ENCODE data around the gene NWD2.
A peak's percentile ranks its signal among the peaks of the same experiment; 100 is the strongest.

The NWD2 gene

GRCh38 chr4:37434469-37434868 is 189.9 kb downstream of the NWD2 start:
- TF ChIP-seq CTCF (IDR thresholded peaks at IDR 0.05; ENCODE audit: insufficient read depth, low read depth, low read length, missing control alignments): peak; percentile 37
- H3K4me3 ChIP-seq (ENCODE audit: low read length): no peak overlapping the region

GRCh38 chr4:37436546-37436945 is 192.0 kb downstream of the NWD2 start:
- DNase-seq (ENCODE audit: low read depth): no peak
- H3K4me3 ChIP-seq (ENCODE audit: low read length): no peak overlapping the region
- TF ChIP-seq CTCF (IDR thresholded peaks at IDR 0.05; ENCODE audit: insufficient read depth, low read depth, low read length, missing control alignments): no peak

More at GRCh38 chr4:37434469-37434868, 189.9 kb downstream of the NWD2 start:
- DNase-seq (ENCODE audit: low read depth): peak; percentile 43

GRCh38 chr4:37437163-37437562 is 192.6 kb downstream of the NWD2 start:
- TF ChIP-seq CTCF (IDR thresholded peaks at IDR 0.05; ENCODE audit: insufficient read depth, low read depth, low read length, missing control alignments): no peak
- no peak overlapping the region for H3K4me3 ChIP-seq (ENCODE audit: low read length)
- DNase-seq (ENCODE audit: low read depth): no peak

GRCh38 chr4:37438564-37439279 is 194.2 kb downstream of the NWD2 start:
- TF ChIP-seq CTCF (IDR thresholded peaks at IDR 0.05; ENCODE audit: insufficient read depth, low read depth, low read length, missing control alignments): no peak
- no peak overlapping the region for H3K4me3 ChIP-seq (ENCODE audit: low read length)
- peak; percentile 63 for DNase-seq (ENCODE audit: low read depth)

GRCh38 chr4:37439809-37440474 is 195.4 kb downstream of the NWD2 start:
- TF ChIP-seq CTCF (IDR thresholded peaks at IDR 0.05; ENCODE audit: insufficient read depth, low read depth, low read length, missing control alignments): no peak
- H3K4me3 ChIP-seq (ENCODE audit: low read length): no peak overlapping the region
- no peak for DNase-seq (ENCODE audit: low read depth)

GRCh38 chr4:37440501-37440900 is 196.0 kb downstream of the NWD2 start:
- DNase-seq (ENCODE audit: low read depth): peak; percentile 81
- no peak overlapping the region for H3K4me3 ChIP-seq (ENCODE audit: low read length)
- TF ChIP-seq CTCF (IDR thresholded peaks at IDR 0.05; ENCODE audit: insufficient read depth, low read depth, low read length, missing control alignments): no peak
